NB4 (cell line): Measurements from ENCODE around the gene CHKA.

Source experiments
- CTCF ChIP-seq: IDR thresholded peaks from one replicate; pipeline ENCODE4 v1.5.1; 2012; ENCODE audit warnings: low read depth, low read length
- MAX ChIP-seq: IDR thresholded peaks from 2 replicates; pipeline ENCODE4 v1.6.1; 2011; ENCODE audit warnings: low read depth, low read length

GRCh38 chr11:68040957-68041591 lies 80.1 kb downstream of the CHKA start:
- TF ChIP-seq CTCF = no peak
- TF ChIP-seq MAX = no peak; the same call in 1 of the 2 replicates
